Measurements from ENCODE around the gene ZNF628.

The ZNF628 gene

DNA sequence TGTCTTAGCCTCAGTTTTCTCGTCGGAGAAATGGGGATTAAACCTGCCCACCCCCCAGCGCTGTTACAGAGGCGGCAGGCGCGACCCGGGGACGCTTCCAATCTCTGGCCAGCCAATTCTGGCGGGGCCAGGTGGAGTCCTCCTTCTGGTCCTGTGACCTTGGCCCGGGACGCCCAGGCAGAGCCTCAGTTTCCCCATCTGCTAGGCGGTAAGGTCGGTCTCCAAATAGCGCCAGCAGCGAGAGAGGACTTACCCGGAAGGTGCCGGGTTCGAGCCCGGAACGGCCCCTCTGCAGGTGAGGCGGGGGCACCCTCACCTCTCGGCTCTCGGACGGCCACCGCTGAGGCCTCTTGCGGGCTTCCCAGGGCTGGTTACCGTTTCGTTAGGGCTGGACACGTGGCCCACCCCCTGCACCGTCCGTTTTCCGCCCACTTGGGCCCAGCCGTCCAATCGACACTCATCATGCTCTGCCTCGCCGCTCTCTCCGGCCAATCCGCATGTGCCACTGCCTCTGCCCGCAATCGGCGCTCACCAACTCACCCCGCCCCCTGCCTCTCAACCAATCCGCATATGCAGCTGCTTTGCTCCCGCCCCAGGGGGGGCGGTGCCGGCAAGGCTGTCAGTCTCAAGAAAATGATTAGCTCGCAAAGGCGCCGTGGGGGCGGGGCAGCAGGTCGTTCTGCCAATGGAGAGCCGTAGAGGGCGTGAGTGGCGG, 15.0 kb upstream of the ZNF628 start, which contains the start of gene ISOC2:
ISOC2 (minus strand) TSS at position 384 of the 715 bp plus-strand sequence. CDS start 5,156 bp downstream, outside the sequence.
- TF ChIP-seq CTCF (IDR thresholded peaks at IDR 0.05; ENCODE audit: borderline replicate concordance, control extremely low read depth, extremely low read depth, insufficient read depth, missing control alignments) = no peak
- DNase-seq (ENCODE audit: low spot score) = peak; percentile 100
- in situ Hi-C loops (cut with MboI; ENCODE audit: low sequenced_read_pairs, unreplicated experiment) = no loop called here

DNA sequence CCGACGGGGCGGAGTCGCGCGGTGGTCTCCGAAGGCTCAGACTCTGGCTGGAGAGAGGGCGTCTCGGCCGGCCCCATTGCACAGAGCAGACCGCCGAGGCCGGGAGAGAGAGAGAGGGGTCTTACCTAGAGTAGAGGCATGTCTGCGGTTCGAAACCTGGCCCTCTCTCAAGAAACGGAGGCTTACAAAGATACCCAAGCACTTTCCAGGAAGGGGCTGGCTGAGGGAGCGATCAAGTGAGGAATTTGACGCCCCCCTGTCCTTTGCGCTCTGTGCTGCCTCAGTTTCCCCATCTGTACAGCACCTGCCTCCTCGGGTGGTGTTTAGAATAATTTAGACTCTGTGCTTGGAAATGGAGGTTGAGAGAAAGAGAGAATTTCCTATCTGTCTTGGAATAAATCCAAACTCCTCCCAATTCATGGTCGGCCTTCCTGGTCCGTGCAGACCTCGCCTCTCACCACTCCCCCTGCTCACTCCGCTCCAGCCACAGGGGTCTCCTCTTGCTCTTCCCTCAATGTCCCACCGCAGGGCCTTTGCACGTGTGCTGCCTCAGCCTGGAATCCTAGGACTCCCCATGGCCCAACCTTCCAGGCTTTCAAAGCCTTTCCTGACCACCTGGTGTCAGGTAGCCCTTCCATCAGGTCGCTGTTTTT, 14.3 kb upstream of the ZNF628 start:
- no peak for DNase-seq (ENCODE audit: low spot score)
- no peak for TF ChIP-seq CTCF (IDR thresholded peaks at IDR 0.05; ENCODE audit: borderline replicate concordance, control extremely low read depth, extremely low read depth, insufficient read depth, missing control alignments)
- in situ Hi-C loops (cut with MboI; ENCODE audit: low sequenced_read_pairs, unreplicated experiment) = no loop called here

DNA sequence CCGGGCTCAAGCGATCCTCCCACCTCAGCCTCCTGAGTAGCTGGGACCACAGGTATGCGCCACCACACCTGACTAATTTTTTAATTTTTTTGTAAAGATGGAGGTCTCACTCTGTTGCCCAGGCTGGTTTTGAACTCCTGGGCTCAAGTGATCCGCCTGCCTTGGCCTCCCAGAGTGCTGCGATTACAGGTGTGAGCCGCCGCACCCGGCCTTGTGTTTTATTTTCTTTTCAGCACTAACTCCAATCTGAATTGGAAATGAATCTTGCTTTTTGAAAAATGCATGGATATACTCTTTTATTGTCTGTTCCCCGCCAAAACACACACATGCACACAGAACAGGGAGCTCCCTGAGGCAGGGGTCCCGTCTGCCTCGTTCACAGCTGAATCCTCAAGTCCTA, 13.7 kb upstream of the ZNF628 start:
- no peak for DNase-seq (ENCODE audit: low spot score)
- in situ Hi-C loops (cut with MboI; ENCODE audit: low sequenced_read_pairs, unreplicated experiment) = no loop called here

DNA sequence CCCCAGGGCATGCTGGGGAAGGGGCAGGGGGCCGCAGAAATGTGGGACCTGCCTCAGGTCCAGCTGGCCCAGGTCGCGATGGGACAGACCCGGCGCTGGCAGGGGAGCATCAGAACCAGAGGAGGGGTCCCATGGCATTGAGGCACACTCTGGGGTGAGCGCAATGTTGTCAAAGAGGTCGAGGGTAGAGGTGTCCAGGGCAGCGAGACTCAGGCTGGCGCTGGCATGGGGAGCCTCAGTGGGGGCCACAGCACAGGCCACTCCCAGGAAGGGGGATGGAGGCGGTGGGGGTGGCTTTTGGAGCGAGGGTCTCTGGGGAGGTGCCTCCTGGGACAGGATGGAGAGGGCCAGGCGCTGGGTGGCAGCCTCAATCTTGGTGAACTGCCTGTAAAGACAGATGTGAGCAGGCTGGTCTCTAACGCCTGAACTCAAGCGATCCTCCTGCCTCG, 12.8 kb upstream of the ZNF628 start:
- in situ Hi-C loops (cut with MboI; ENCODE audit: low sequenced_read_pairs, unreplicated experiment) = no loop called here
- DNase-seq (ENCODE audit: low spot score) = no peak

More for the DNA sequence above, 13.7 kb upstream of the ZNF628 start:
- no peak for TF ChIP-seq CTCF (IDR thresholded peaks at IDR 0.05; ENCODE audit: borderline replicate concordance, control extremely low read depth, extremely low read depth, insufficient read depth, missing control alignments)

DNA sequence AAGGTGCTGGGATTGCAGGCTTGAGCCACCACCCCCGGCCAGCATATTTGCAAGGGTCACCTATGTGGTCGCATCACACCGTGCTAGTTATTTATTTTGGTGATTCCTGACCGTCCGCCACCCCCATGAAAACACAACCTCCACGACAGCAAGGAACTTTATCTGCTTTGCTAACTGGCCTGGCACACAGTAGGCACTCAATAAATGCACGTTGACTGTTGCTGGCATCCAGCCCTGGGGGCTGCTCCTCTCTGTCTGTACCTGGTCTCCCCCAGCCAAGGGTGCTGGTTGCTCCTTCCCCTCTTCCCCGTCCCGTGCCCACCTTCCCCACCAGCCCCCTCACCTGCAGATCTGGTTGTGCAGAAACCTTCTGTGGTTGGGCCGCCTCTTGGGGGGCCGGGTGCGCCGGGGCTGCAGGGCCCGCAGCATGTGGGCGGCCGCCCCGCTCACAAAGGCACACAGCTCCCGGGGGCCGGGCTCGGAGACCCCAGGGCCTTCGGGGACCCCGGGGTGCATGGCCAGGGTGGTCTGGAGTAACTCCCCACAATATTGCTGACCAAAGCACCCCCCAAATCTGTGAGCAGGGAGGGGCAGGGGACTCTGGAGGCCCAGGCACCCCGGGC, 12.3 kb upstream of the ZNF628 start:
- no peak for TF ChIP-seq CTCF (IDR thresholded peaks at IDR 0.05; ENCODE audit: borderline replicate concordance, control extremely low read depth, extremely low read depth, insufficient read depth, missing control alignments)
- no peak for DNase-seq (ENCODE audit: low spot score)
- in situ Hi-C loops (cut with MboI; ENCODE audit: low sequenced_read_pairs, unreplicated experiment) = no loop called here

More for the DNA sequence above, 12.8 kb upstream of the ZNF628 start:
- no peak for TF ChIP-seq CTCF (IDR thresholded peaks at IDR 0.05; ENCODE audit: borderline replicate concordance, control extremely low read depth, extremely low read depth, insufficient read depth, missing control alignments)

GRCh38 chr19:55464662-55465054, 11.8 kb upstream of the ZNF628 start, which contains the start of gene C19orf85:
TSS of gene C19orf85 (minus strand) at chr19:55464751. CDS start at chr19:55464554, 197 bp downstream.
- DNase-seq (ENCODE audit: low spot score) = no peak
- in situ Hi-C loops (cut with MboI; ENCODE audit: low sequenced_read_pairs, unreplicated experiment) = no loop called here
- no peak for TF ChIP-seq CTCF (IDR thresholded peaks at IDR 0.05; ENCODE audit: borderline replicate concordance, control extremely low read depth, extremely low read depth, insufficient read depth, missing control alignments)

Measured in GM13976 (cell line).